ENCODE data around the gene PTGDR.

The PTGDR gene

GRCh38 chr14:52266179-52266578 lies 1.3 kb upstream of the PTGDR start:
- DNase-seq, result no peak

DNA sequence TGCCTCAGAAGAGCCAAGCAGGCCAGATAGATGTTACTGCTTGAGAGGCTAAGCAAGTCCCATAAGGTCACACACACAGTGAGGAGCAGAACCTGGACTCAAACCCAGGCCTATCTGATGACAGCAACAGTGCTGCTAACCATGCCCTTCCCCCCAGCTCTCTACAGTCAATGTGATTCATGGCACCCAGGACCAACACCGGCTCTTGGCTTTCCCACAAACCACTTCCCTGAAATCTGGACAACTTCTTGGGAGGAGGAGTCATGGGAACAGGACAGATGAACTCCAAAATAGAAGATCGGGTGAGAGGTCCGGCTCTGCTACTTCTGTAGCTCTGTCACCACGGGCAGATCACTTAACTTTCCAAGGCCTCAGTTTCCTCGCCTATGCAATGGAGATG lies 716 bp upstream of the PTGDR start:
- no peak for DNase-seq

- no peak for DNase-seq
Observed at GRCh38 chr14:52268279-52269061, 972 bp downstream of the PTGDR start.

DNA sequence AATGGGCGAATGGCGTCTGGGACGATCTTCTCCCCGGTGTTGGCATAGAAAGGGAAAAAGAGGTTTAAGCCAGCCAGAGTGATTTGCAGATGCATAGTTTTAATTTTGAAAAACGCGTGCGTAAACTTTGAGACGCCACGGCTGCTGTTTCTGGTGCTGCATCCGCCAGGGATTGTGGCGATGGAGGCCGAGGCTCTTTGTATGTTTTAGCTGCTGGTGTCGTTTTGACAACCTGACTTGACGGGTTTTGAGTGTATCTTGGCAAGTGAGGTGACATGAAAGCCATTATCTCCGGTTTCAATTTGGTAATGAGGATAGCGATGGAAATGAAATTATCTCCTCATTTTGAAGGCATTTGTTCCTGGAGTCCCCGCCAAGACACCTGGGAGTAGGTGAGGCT lies 1.6 kb downstream of the PTGDR start:
- no peak for DNase-seq

DNA sequence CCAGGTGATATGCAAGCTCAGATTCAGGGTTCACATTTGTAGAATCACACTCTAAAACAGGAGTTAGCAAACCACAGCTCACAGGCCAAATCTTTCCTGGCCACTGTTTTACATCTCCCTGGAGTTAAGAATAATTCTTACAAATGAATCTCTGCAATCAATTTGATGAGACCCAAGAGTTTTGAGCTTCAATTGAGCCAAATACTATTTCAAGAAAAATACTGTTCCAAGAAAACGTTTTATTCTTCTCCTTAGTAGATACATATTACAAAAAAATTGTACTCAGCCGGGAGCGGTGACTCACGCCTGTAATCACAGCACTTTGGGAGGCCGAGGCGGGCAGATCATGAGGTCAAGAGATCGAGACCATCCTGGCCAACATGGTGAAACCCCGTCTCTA lies 2.5 kb downstream of the PTGDR start:
- DNase-seq, result no peak

DNA sequence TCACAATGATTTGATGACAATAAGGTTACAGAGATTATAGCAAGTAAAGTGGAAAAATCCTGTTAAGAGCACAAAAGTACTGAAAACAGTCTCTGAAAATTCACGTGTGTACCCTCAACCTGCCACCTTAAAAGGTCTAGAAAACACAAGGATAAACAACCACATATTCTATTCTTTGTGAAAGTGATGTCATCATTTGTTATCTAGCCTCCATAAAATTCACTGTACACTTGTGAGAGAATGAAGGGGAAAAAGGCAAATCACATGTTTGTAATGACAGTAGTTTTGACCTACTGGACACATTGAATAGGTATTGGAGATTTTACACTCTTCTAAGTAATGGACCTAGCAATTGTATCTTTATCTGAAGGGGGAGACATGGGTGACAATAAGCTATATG lies 4.0 kb downstream of the PTGDR start:
- no peak for DNase-seq

GRCh38 chr14:52272375-52272774 lies 4.9 kb downstream of the PTGDR start:
- DNase-seq, result peak; percentile 34

DNA sequence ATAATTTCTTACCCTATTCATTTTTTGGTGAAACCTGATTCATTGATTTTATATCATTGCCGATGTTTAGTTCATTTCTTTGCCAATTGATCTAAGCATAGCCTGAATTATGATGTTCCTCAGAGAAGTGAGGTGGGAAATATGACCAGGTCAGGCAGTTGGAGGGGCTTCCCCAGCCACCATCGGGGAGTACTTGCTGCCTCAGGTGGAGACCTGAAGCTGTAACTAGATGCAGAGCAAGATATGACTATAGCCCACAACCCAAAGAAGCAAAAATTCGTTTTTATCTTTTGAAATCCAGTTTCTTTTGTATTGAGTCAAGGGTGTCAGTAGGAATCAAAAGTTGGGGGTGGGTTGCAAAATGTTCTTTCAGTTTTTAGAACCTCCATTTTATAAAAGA lies 7.9 kb downstream of the PTGDR start:
- no peak for DNase-seq

DNA sequence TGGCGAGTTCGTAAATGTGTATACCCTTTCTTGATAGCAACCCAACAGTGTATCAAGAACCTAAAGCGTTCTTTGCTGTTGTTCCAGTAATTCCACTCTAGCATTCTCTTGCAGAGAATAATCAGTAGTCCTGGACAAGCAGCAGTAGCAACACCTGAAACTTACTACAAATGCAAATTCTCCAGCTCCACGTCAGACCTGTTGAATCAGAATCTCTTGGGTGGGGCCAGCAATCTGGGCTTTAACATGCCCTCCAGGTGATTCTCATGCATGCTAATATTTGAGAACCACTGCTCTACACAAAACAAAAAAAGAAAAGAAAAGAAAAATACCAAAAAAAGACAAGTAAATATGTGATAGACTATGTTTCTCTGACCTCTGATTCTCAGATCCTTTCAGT lies 10.1 kb downstream of the PTGDR start:
- no peak for DNase-seq

- peak; percentile 42 for DNase-seq
Observed at GRCh38 chr14:52279408-52279807, 11.9 kb downstream of the PTGDR start.

GRCh38 chr14:52283099-52283498 lies 15.6 kb downstream of the PTGDR start:
- no peak for DNase-seq

DNA sequence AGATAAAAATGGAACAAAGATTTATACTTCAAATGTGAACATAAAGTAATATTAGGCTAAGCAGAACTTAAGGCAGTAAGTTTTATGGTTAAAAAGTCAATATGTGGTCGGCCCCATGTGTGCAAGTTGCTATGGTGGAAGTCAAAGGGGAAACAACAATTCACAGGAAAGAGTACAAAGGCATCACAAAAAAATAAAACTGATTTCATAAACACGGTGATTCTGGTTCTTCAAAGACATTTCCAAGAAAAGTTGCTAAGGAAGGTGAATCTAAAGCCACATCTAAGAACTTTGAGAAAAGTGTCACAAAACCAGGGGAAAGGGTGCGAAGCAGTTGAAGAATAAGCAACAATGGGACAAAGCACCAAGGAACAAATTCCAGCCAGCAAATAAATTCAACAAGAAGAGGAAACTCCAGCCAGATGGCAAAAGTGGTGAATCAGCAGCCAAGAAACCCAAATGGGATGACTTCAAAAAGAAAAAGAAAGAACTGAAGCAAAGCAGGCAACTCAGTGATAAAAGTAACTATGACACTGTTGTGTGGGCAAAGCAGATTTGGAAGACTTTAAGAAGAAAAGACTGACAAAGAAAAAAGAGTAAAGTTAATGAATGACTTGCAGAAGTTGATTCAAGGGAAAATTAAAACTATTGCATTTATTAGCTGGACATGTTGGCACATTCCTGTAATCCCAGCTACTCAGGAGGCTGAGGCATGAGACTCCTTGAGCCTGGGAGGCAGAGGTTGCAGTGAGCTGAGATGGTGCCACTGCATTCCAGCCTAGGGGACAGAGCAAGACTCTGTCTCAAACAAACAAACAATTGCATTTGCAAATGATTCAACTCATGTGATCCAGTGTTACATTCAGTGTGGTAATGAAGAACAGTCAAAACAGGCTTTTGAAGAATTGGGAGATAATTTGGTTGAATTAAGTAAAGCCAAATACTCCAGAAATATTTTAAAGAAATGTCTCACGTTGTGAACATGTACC lies 19.5 kb downstream of the PTGDR start:
- DNase-seq, result no peak

DNA sequence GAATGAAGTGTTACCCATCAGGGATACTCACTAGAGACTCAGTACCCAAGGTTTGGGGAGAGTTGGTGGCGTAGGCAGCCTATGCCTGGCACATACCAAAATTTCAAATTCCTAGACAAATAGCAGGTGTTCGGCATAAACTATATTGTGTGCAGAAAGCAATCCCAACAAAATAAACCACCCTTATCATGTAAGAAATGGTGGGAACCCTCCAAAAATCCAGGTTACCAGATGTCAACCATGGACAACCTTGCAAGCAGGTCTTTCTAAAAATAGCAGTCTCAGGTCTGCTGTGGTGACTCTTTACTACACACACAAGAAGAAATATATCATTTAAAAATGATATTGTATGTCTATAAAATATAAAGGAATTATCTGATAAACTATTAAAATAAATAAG lies 28.9 kb downstream of the PTGDR start:
- DNase-seq, result no peak

GRCh38 chr14:52298795-52299194 lies 31.3 kb downstream of the PTGDR start:
- DNase-seq, result no peak

DNA sequence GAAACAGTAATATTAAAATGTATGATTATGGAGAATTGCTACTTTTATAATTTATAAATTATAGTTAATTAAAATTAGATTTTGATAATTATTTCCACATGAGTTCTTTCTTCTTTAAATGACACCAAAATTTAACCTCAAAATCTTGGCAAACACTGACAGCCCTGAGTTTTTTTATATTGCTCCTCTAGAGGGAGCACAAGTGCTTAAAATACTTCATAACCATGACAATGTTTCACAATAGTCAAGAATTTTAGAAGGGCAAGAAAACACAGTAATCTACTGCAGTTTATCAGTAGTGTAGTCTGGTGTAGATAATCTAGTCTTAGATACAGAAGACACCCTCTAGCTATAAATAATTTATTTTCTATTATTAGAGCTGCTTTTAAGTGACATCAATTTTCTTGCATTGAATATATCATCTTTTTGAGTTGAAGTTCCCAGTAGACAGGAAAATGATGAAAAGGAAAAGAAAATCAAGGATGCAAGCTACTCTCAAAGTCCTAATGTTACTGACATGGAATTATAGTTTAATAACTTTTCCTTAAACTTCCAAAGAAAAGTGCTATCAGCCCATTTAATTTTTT lies 32.3 kb downstream of the PTGDR start:
- DNase-seq, result peak; percentile 66

- no peak for DNase-seq
Observed at GRCh38 chr14:52303236-52303635, 35.7 kb downstream of the PTGDR start.

DNA sequence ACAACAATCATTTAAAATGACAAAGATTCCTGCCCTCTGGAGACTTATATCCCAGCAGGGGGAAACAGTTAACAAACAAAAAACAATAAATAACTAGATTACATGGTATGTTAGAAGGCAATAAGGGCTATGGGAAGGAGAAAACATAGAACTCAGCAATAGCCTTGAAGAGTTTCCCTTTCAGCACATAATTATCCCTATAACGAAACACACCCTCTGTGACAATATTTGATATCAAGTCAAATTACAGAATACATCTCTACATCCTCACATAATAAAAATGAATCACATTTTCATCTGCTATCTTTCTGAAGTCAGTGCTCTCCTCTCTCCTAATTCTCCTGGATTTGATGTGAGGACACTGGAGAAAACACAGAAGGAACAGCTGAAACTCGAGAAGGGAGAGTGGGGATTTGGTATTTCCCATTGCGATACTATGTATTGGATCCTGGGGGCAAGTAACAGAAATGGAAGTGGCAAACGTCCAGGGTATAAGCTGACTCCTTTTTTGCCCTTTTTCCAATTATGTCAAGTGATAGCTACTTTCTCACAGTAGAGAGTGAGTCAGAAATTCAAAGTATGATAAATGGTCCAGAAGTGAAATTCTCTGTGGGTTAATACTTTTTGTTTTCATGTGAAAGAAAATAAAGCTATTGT lies 36.9 kb downstream of the PTGDR start:
- DNase-seq, result no peak

GRCh38 chr14:52305014-52305413 lies 37.5 kb downstream of the PTGDR start:
- no peak for DNase-seq

DNA sequence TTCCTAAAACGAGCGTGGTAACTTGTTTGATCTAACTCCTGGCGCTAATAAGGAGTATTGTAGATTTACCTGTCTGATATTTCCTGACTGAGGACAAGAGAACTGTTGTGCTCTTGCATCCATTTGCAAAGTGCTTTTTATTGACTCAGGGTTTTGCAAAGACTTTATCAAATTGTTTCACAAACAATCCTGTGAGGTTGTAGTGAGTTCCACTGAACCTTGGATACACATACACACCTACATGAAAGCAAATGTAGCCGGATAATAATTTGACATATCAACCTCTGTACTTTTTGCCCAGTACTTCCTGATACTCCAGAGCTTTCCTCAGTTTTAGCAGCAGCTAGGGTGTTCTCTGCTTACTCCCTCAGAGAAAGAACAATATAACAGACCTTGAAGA lies 39.9 kb downstream of the PTGDR start:
- DNase-seq, result no peak

- peak; percentile 2 for DNase-seq
Observed at GRCh38 chr14:52307905-52308304, 40.4 kb downstream of the PTGDR start.

DNA sequence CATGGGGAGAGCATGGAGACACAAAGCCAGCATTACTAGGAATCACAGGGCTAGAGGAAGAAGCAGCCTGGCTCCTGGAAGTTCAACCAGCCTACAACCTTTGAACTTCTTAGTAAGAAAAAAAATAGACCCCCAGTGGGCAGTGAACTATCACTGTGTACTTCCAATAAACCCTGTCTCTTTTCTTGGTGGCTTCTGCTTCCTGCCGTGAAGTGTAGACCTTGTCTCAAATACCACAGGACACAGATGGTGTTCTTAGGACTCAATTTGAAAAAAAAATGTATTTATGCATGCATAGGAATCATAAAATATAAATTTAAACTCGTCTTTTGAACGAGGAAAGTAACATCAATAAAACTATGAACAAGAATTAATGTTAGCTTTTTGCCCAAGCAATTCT lies 43.0 kb downstream of the PTGDR start:
- no peak for DNase-seq

DNA sequence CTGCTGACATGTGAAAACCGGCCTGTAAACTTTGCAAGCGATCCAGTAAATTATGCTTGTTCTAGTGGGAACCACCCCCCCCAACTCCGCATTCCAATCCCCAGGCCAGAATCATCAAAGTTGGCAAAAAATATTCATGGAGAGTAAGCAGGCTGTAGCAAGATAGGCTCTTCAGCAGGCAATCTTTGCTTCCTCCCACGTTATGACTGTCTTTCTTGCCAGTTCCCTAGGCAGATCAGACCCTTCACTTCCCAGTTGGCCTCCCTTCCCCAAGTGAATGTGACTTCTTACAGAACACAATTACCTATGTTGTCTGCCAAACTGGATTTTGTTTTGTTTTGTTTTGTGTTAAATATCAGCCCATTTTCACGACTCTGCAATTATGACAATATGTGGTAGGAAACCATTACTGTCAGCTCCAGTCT lies 45.4 kb downstream of the PTGDR start:
- no peak for DNase-seq

GRCh38 chr14:52313462-52313861 lies 46.0 kb downstream of the PTGDR start:
- no peak for DNase-seq

Measured in OCI-M1 (cell line).